Activated naive CD4-positive, alpha-beta T cell treated with anti-CD3 and anti-CD28 coated beads, Interleukin-2, amount 10 ng/mL, durations not matched to agents 7 days and 5 days (primary cell): Measurements from ENCODE around the gene RNF144B.

Source experiments
- CTCF ChIA-PET: fragments of 350-600 bp; sonication (Branson Sonifier 250); formaldehyde crosslinking; loops from one replicate; lab custom pipeline; 2021; ENCODE audit warnings: antibody characterized with exemption; lab: Charles Lee
- DNase-seq: peaks from one replicate; pipeline ENCODE4 v3.0.0-alpha.2; 2020
- H3K27ac Mint-ChIP-seq: one replicate; pipeline ENCODE4 v1.8.0; 2021; ENCODE audit warnings: mild to moderate bottlenecking, moderate library complexity, mixed read lengths
- H3K27me3 Mint-ChIP-seq: one replicate; pipeline ENCODE4 v1.8.0; 2021; ENCODE audit warnings: mild to moderate bottlenecking, mixed read lengths
- H3K36me3 Mint-ChIP-seq: one replicate; pipeline ENCODE4 v1.8.0; 2021; ENCODE audit warnings: mixed read lengths
- H3K4me1 Mint-ChIP-seq: one replicate; pipeline ENCODE4 v1.8.0; 2021; ENCODE audit warnings: mixed read lengths
- H3K4me3 Mint-ChIP-seq: one replicate; pipeline ENCODE4 v1.8.0; 2021; ENCODE audit warnings: mild to moderate bottlenecking, moderate library complexity, mixed read lengths
- H3K9me3 Mint-ChIP-seq: one replicate; pipeline ENCODE4 v1.8.0; 2021; ENCODE audit warnings: mixed read lengths

The RNF144B gene

DNA sequence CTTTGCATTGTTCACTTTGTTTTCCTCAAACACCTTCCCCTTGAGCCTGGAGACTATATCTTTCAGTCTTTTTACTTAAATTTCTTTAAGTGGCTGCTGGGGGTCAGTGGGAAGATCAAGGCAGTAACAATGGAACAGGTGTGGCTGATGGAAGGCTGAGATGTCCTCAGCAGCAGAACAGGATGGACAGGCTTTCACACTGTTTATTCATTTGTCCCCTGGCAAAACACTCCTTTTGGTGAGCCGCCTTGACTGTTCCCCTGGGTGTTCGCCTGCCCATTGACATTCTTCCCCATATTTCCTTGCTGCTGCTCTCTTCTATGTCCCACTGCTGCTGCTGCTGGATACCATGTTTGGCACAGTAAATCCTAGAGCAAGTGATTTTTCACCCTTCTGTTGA, 38.1 kb downstream of the RNF144B start:
- H3K27me3 Mint-ChIP-seq, result no peaks in the 10 kb centered on the region
- H3K27ac Mint-ChIP-seq, result no peak overlapping the region
- H3K36me3 Mint-ChIP-seq, result no peaks in the 10 kb centered on the region
- CTCF ChIA-PET, result no interaction called here
- H3K4me1 Mint-ChIP-seq, result peaks cover 6% of the 10 kb centered on the region
- no peak for DNase-seq
- no peaks in the 10 kb centered on the region for H3K9me3 Mint-ChIP-seq
- H3K4me3 Mint-ChIP-seq, result no peak overlapping the region

DNA sequence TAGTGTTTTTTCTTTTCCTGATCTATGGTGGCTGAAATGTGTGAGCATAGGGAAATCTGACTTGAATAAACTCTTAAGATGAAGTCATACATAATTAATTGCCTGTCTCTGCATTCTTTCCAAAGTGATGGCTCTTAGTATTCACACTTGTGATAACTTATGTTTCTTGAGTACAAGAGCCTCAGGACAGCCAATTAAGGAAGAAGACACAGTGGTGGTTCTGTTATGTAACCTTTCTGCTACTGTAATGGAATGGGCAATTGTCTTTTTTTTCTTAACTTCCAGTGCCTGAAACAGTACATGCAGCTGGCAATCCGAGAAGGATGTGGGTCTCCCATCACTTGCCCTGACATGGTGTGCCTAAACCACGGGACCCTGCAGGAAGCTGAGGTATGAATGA, 40.1 kb downstream of the RNF144B start:
- Mint-ChIP-seq H3K36me3 (no peaks in the 10 kb centered on the region), H3K4me3 (no peak overlapping the region), H3K27me3 (no peaks in the 10 kb centered on the region), H3K4me1 (peaks cover 6% of the 10 kb centered on the region), H3K9me3 (no peaks in the 10 kb centered on the region), H3K27ac (no peak overlapping the region)
- no peak for DNase-seq
- CTCF ChIA-PET, result no interaction called here

DNA sequence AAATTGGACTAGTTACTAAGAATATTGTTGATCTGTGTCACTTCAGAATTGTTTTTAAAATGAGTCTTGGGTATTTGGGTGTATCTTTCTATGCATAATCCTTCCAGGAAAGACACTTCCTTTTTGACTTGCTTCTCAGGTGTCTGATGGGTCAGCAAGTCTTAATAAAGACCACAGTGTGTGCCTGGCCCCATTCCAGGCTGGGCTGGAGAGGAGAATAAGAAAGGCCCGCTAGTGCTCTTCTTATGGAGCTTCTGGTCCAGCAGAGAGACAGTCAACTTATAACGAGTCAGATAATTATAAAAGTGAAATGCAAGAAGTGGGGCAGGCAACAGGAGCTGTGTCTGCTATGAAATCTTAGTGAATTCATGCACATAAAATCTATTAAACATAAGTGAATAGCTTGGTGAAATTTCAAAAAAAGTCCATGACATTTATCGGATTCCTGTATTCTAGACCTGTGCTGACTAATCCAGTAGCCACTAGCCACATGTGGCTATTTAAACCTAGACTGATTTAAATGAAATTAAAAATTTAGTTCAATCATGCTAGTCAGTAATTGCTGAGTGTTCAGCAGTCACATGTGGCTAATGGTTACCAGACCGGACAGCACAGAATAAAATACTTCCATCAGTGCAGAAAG, 42.6 kb downstream of the RNF144B start:
- Mint-ChIP-seq H3K4me3 (no peak overlapping the region), H3K4me1 (peaks cover 6% of the 10 kb centered on the region), H3K27me3 (no peaks in the 10 kb centered on the region), H3K27ac (no peak overlapping the region), H3K9me3 (no peaks in the 10 kb centered on the region), H3K36me3 (no peaks in the 10 kb centered on the region)
- CTCF ChIA-PET, result no interaction called here
- DNase-seq, result no peak

DNA sequence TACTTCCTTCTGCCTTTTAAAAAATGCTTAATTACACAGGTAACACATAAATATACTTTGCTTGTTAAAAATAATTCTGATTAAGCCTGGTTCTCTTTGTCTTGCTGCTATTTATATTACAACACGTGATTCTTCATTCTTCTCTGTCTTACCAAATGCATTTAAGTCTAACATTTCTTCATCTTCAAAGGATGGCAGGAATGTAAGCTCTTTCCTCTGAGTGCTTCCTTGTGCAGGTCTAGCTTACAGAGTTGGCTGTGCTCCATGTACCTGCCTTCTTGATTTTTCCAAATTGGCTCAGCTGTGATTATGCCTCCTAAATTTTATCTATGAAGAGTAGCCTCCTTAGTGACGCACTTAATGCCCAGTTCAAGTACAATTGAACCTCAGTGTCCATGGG, 44.4 kb downstream of the RNF144B start:
- H3K27ac Mint-ChIP-seq, result no peak overlapping the region
- H3K4me1 Mint-ChIP-seq, result peaks cover 2% of the 10 kb centered on the region
- no peak overlapping the region for H3K4me3 Mint-ChIP-seq
- CTCF ChIA-PET, result no interaction called here
- H3K27me3 Mint-ChIP-seq, result no peaks in the 10 kb centered on the region
- no peaks in the 10 kb centered on the region for H3K36me3 Mint-ChIP-seq
- no peak for DNase-seq
- no peaks in the 10 kb centered on the region for H3K9me3 Mint-ChIP-seq

DNA sequence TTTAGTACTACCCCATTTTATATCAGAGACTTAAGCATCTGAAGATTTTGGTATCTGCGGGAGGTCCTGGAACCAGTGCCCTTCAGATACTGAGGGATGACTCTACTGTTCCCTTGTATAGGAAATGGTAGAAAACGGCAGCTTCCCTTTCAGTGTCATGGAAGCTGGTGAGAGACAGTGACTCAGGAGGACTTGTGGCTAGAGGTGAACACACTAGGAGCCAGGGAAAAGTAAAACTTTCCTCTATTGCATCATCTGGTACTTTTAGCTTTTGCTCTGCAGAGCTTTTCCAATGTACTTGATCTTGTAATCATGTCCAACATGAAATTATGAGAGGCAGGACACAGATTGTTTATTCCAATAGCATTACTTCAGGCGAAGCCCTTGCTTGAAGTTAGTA, 45.0 kb downstream of the RNF144B start:
- Mint-ChIP-seq H3K9me3 (no peaks in the 10 kb centered on the region), H3K4me3 (no peak overlapping the region), H3K36me3 (no peaks in the 10 kb centered on the region), H3K4me1 (no peaks in the 10 kb centered on the region), H3K27ac (no peak overlapping the region), H3K27me3 (no peaks in the 10 kb centered on the region)
- DNase-seq, result no peak
- CTCF ChIA-PET, result no interaction called here

DNA sequence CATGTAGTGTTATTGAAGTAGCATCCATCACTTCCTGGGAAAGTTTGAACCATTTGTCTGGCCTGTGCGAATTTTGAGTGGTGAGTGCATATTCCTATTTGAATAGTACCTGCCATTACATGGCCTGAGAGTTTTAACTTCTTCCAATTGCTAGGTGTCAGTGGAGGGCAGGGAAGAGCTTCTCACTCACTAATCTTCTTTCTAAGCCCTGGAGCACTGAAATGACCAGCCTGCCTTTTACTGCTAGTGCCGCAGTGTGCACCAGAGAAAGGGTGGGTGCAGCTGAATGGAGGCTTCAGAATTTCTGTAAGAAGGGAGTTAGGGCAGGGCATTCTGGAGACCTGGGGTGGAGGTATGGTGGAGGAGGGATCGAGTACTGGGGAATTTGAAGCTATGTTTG, 45.5 kb downstream of the RNF144B start:
- no peak for DNase-seq
- Mint-ChIP-seq H3K36me3 (no peaks in the 10 kb centered on the region), H3K27me3 (no peaks in the 10 kb centered on the region), H3K4me3 (no peak overlapping the region), H3K27ac (no peak overlapping the region), H3K4me1 (no peaks in the 10 kb centered on the region), H3K9me3 (no peaks in the 10 kb centered on the region)
- CTCF ChIA-PET, result no interaction called here

DNA sequence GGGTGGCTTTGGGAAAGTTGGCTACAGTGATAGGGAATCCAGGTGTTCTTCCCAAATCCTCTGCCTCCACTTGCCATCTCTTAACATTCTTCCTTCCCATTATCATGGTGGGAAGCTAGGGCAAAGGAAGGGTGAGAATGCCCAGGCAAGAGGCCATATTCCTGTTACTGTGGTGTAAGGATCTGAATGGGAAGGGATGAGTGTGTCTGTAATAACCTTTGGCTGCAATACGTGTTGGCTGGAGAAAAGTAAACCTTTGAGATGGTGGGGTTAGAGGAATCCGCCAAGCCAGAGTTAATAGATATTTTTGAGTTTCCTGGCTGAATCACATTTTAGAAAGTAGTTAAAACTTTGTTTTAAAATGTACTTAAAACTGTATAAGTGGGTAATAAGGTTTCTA, 45.9 kb downstream of the RNF144B start:
- no peak overlapping the region for H3K27ac Mint-ChIP-seq
- no peaks in the 10 kb centered on the region for H3K9me3 Mint-ChIP-seq
- H3K36me3 Mint-ChIP-seq, result no peaks in the 10 kb centered on the region
- no peak for DNase-seq
- CTCF ChIA-PET, result no interaction called here
- H3K4me1 Mint-ChIP-seq, result no peaks in the 10 kb centered on the region
- H3K4me3 Mint-ChIP-seq, result no peak overlapping the region
- H3K27me3 Mint-ChIP-seq, result no peaks in the 10 kb centered on the region

DNA sequence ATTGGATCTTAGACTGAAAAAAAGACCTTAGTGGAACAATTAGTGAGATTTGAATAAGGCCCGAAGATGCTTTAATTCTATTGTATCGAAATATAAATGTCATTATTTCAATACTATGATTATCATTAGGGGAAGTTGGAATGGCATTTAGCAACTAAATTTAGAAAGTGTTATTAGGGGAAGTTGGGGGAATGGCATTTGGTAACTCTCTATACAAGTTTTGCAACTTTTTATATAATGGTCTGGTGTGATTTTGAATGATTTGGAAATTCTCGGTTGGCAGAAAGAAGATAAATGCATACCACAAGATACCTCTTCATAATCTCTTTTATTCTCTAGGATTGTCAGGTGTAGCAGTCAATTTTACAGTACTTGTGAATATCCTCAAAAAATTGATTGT, 49.2 kb downstream of the RNF144B start:
- peaks cover 4% of the 10 kb centered on the region for H3K4me1 Mint-ChIP-seq
- no peaks in the 10 kb centered on the region for H3K27me3 Mint-ChIP-seq
- H3K4me3 Mint-ChIP-seq, result no peak overlapping the region
- DNase-seq, result no peak
- no peaks in the 10 kb centered on the region for H3K36me3 Mint-ChIP-seq
- H3K27ac Mint-ChIP-seq, result no peak overlapping the region
- CTCF ChIA-PET, result no interaction called here
- no peaks in the 10 kb centered on the region for H3K9me3 Mint-ChIP-seq

DNA sequence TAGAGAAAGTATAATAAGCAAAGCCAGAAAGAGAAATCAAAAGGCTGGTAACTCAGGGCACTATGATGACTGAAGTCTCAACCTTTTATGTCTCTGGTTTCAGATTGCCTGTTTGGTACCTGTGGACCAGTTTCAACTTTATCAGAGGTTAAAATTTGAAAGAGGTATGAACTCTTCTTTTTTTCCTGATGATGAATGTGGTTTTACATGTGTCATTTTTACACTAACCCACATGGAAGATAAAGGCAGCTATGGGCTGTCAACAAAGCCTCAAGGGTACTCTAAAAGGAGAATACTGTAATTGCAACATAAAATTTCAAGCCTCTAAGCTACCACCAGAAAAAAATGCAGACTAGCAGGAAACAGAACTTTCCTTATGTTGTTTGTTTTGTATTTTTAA, 52.4 kb downstream of the RNF144B start:
- Mint-ChIP-seq H3K4me1 (peaks cover 4% of the 10 kb centered on the region), H3K4me3 (no peak overlapping the region), H3K27me3 (no peaks in the 10 kb centered on the region), H3K9me3 (no peaks in the 10 kb centered on the region), H3K27ac (no peak overlapping the region), H3K36me3 (no peaks in the 10 kb centered on the region)
- CTCF ChIA-PET, result no interaction called here
- no peak for DNase-seq

DNA sequence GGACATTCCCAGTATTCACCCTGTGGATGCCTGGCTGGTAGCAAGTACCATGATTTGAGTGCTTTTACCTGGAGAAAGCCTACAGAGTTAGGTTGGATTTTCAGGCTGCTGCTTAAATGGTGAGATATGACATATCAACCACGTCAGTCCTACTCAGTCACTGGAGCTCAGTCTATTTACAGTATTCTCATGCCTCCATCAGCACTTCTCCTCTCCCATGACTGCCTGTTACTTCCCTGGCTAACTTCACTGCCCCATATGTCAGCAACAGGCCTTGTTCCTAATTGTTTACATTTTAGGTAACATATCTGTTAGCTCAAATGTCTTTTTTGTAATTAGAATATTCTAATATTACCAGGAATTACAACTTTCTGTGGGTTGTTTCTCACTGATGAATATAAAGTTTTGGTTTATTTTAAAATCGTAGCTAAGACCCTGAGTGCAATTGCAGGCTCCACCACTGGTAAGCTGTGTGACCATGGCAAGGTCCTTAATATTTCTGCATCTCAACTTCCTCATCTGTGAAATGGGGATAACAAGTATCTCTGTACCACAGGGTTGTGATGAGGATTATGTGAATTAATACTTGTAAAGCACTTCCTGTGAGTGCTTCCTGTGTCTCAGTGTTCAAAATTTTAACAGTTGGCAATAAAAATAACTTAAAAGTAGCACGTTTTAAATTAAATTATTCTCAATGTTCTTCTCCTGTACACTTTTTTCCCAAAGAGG, 54.3 kb downstream of the RNF144B start:
- Mint-ChIP-seq H3K4me1 (peaks cover 4% of the 10 kb centered on the region), H3K36me3 (no peaks in the 10 kb centered on the region), H3K27me3 (no peaks in the 10 kb centered on the region), H3K27ac (no peak overlapping the region), H3K9me3 (no peaks in the 10 kb centered on the region), H3K4me3 (no peak overlapping the region)
- CTCF ChIA-PET, result interaction anchor here (0.6 kb wide), 1 partner anchor 60 kb away, joined by 3 read pairs; no protein-coding TSS in a partner anchor
- DNase-seq, result no peak

DNA sequence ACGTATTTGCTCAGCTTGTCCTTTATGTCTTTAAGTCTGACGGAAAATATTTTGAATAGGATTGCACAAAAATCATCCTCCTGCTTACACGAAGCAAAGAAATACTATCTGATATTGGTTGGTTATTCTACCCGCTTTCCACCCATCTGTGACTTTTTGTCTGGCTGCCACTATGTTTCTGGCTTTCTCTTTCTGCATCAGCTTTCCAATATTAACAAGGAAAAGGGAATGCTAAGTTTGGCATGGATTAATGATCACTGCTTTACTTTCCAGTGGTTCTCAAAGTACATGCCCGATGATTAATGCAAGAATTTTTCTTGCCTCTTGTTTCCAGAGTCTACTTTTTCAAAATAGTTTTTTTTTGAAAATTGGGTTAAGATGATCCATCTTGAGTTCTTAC, 57.0 kb downstream of the RNF144B start:
- Mint-ChIP-seq H3K9me3 (no peaks in the 10 kb centered on the region), H3K4me3 (no peak overlapping the region), H3K36me3 (no peaks in the 10 kb centered on the region), H3K4me1 (peaks cover 4% of the 10 kb centered on the region), H3K27me3 (no peaks in the 10 kb centered on the region), H3K27ac (no peak overlapping the region)
- CTCF ChIA-PET, result no interaction called here
- DNase-seq, result no peak

DNA sequence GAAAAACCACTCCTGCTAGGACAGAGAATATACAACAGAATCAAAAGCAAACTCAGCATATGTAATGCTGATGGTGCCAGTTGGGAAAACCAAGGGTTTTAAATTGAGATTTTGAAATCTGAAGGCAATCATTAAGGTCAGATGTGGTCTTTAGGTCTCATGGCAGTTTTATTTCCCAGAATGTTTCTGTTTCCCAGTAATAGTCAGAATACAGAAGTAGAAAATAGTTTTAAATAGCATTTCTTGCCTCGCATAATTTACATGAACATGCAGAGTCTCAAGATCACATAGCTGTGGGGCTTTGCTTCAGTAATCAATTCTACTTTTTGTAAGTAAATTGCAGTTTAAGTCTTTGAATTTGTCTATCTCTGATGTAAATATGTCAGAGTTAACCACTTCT, 58.1 kb downstream of the RNF144B start:
- Mint-ChIP-seq H3K36me3 (no peaks in the 10 kb centered on the region), H3K27ac (no peak overlapping the region), H3K4me1 (no peaks in the 10 kb centered on the region), H3K27me3 (no peaks in the 10 kb centered on the region), H3K4me3 (no peak overlapping the region), H3K9me3 (no peaks in the 10 kb centered on the region)
- CTCF ChIA-PET, result no interaction called here
- no peak for DNase-seq

DNA sequence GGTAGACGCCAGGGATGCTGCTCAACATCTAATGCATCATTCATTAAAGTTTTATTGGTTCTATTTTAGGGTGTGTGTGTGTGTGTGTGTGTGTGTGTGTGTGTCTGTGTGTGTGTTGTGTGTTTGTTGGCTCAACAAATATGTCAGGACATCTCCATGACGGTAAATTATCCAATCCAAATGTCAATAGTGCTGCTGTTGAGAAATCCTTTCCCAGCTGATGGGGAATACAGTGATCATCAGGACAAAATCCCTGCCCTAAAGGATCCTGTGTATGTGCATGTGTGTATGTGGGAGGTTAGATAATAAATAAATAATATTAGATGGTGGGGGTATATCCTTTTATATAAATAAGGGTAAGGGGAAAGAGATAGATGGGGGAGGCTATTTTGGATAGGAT, 59.6 kb downstream of the RNF144B start:
- CTCF ChIA-PET, result no interaction called here

DNA sequence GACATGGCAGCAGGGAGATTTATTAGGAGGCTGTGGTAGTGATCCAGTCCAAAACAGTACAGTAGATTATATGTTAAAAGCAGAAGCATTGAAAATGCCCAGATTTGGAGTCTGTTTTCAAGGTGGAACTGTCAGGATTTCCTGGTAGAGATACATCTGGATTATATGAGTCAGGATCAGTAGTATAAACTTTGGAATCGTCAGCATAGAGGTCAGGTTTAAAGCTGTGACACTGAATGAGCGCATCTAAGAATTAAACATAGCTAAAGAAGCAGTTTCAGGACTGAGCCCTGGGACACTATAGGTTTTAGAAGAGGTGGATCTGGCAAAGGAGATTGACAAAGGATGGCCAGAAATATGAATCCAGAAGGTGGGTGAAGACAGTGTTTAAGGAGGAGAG, 60.4 kb downstream of the RNF144B start:
- Mint-ChIP-seq H3K36me3 (no peaks in the 10 kb centered on the region), H3K9me3 (no peaks in the 10 kb centered on the region), H3K4me3 (no peak overlapping the region), H3K27me3 (no peaks in the 10 kb centered on the region), H3K4me1 (no peaks in the 10 kb centered on the region), H3K27ac (no peak overlapping the region)
- no peak for DNase-seq
- CTCF ChIA-PET, result no interaction called here

More for the DNA sequence above, 59.6 kb downstream of the RNF144B start:
- Mint-ChIP-seq H3K27ac (no peak overlapping the region), H3K4me1 (no peaks in the 10 kb centered on the region), H3K36me3 (no peaks in the 10 kb centered on the region), H3K27me3 (no peaks in the 10 kb centered on the region), H3K9me3 (no peaks in the 10 kb centered on the region), H3K4me3 (no peak overlapping the region)
- DNase-seq, result no peak

DNA sequence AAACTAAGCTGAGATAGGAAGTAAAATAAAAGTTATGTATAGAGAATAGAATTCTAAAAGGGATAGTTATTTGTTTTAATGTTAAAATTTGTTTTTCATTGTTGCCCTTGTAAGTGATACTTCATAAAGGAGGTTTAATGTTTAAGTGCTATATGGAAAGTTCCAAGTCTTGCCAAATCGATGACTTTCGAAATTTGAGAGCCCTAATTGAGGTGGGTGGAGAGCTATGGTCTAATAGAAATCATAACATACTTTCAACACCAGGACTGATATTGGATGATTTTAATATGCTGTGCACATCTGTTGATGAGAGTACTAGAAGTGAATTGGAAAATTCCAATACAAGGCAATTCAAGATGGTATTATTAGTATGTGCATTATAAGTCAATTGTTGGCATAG, 64.6 kb downstream of the RNF144B start:
- H3K27ac Mint-ChIP-seq, result no peak overlapping the region
- DNase-seq, result no peak
- no peaks in the 10 kb centered on the region for H3K4me1 Mint-ChIP-seq
- CTCF ChIA-PET, result no interaction called here
- H3K27me3 Mint-ChIP-seq, result no peaks in the 10 kb centered on the region
- no peak overlapping the region for H3K4me3 Mint-ChIP-seq
- no peaks in the 10 kb centered on the region for H3K36me3 Mint-ChIP-seq
- H3K9me3 Mint-ChIP-seq, result no peaks in the 10 kb centered on the region
